Neuronal stem cell (in vitro differentiated cells): ENCODE measurements around the gene CZIB.

Experiments used
- DNase-seq: peaks from one replicate; pipeline ENCODE4 v3.0.0-alpha.2; 2013; ENCODE audit warnings: low spot score
- H2AFZ ChIP-seq: one replicate; pipeline ENCODE4 v1.6.1; 2013; ENCODE audit warnings: mild to moderate bottlenecking, low read length, inconsistent platforms
- H2AK5ac ChIP-seq: 2 replicates; pipeline ENCODE4 v1.6.1; 2013; ENCODE audit warnings: low read depth, mild to moderate bottlenecking, inconsistent platforms, low read length, moderate library complexity, mixed read lengths
- H2BK120ac ChIP-seq: 2 replicates; pipeline ENCODE4 v1.6.1; 2013; ENCODE audit warnings: low read depth, mild to moderate bottlenecking, inconsistent platforms, low read length, moderate library complexity, mixed read lengths
- H2BK12ac ChIP-seq: one replicate; pipeline ENCODE4 v1.6.1; 2013; ENCODE audit warnings: low read length, inconsistent platforms
- H2BK15ac ChIP-seq: 2 replicates; pipeline ENCODE4 v1.6.1; 2013; ENCODE audit warnings: mild to moderate bottlenecking, low read length, inconsistent platforms, mixed read lengths
- H2BK5ac ChIP-seq: one replicate; pipeline ENCODE4 v1.6.1; 2013; ENCODE audit warnings: inconsistent platforms, mild to moderate bottlenecking, low read length, moderate library complexity
- H3K14ac ChIP-seq: one replicate; pipeline ENCODE4 v1.6.1; 2013; ENCODE audit warnings: low read length, inconsistent platforms
- H3K18ac ChIP-seq: 2 replicates; pipeline ENCODE4 v1.6.1; 2013; ENCODE audit warnings: low read length, inconsistent platforms
- H3K23ac ChIP-seq: 2 replicates; pipeline ENCODE4 v1.6.1; 2013; ENCODE audit warnings: low read depth, mild to moderate bottlenecking, mixed read lengths, low read length, inconsistent platforms; ENCODE audit not compliant: poor library complexity
- H3K27ac ChIP-seq: replicated peaks from 3 replicates; pipeline ENCODE4 v1.5.1; 2013; ENCODE audit warnings: low read length, inconsistent platforms
- H3K27me3 ChIP-seq, 3 experiments: 2 replicates each; pipeline ENCODE4 v1.6.1; 2013; ENCODE audit warnings: low read length in 3 of 3, mild to moderate bottlenecking in 2 of 3, inconsistent platforms in 1 of 3, low read depth in 1 of 3, mixed read lengths in 1 of 3, moderate library complexity in 1 of 3; ENCODE audit not compliant: control insufficient read depth in 3 of 3, insufficient read depth in 3 of 3
- H3K36me3 ChIP-seq, 2 donors: replicated peaks in 1 of 2; 2 replicates each; pipeline ENCODE4 v1.6.1; 2013; ENCODE audit warnings: low read length in 2 of 2; ENCODE audit not compliant: control insufficient read depth in 2 of 2, insufficient read depth in 2 of 2
- H3K4ac ChIP-seq: 2 replicates; pipeline ENCODE4 v1.6.1; 2013; ENCODE audit warnings: inconsistent platforms, mild to moderate bottlenecking, low read length, moderate library complexity
- H3K4me1 ChIP-seq, 2 donors: 1 replicate in 1 of 2; 2 replicates in 1 of 2; pipeline ENCODE4 v1.6.1; 2013; ENCODE audit warnings: low read length in 2 of 2, low read depth in 1 of 2; ENCODE audit not compliant: control insufficient read depth in 2 of 2, insufficient read depth in 1 of 2
- H3K4me2 ChIP-seq: one replicate; pipeline ENCODE4 v1.6.1; 2013; ENCODE audit warnings: mild to moderate bottlenecking, low read length, inconsistent platforms; ENCODE audit not compliant: insufficient read depth, poor library complexity, severe bottlenecking
- H3K4me3 ChIP-seq, 2 donors: 2 replicates each; pipeline ENCODE4 v1.5.1; 2013; ENCODE audit warnings: low read length in 2 of 2, mild to moderate bottlenecking in 2 of 2, inconsistent platforms in 1 of 2, moderate library complexity in 1 of 2
- H3K79me1 ChIP-seq: one replicate; pipeline ENCODE4 v1.6.1; 2013; ENCODE audit warnings: low read depth, mild to moderate bottlenecking, inconsistent platforms, low read length, moderate library complexity
- H3K9ac ChIP-seq: one replicate; pipeline ENCODE4 v1.6.1; 2013; ENCODE audit warnings: mild to moderate bottlenecking, low read depth, low read length, inconsistent platforms; ENCODE audit not compliant: poor library complexity
- H3K9me3 ChIP-seq, 2 donors: replicated peaks in 1 of 2; 2 replicates each; pipeline versions ENCODE3 to v1.6.1; 2013; ENCODE audit warnings: low read length in 2 of 2, mild to moderate bottlenecking in 2 of 2, inconsistent platforms in 1 of 2, low read depth in 1 of 2, mixed read lengths in 1 of 2, moderate library complexity in 1 of 2; ENCODE audit not compliant: control insufficient read depth in 2 of 2, insufficient read depth in 1 of 2
- H4K8ac ChIP-seq: one replicate; pipeline ENCODE4 v1.6.1; 2013; ENCODE audit warnings: low read depth, mild to moderate bottlenecking, inconsistent platforms, low read length, moderate library complexity
- H4K91ac ChIP-seq: one replicate; pipeline ENCODE4 v1.6.1; 2013; ENCODE audit warnings: low read length, low read depth, mild to moderate bottlenecking, inconsistent platforms; ENCODE audit not compliant: poor library complexity
- WGBS, 2 donors: extraction: QIAGEN DNeasy Blood & Tissue Kit; methylation state at CpG; one replicate each; pipeline ENCODE4 v1.1.7; 2013; ENCODE audit warnings: missing lambda C conversion rate in 2 of 2, mixed read lengths in 1 of 2; ENCODE audit not compliant: insufficient read length in 2 of 2, insufficient replicate concordance in 1 of 2; ENCODE audit errors: extremely low coverage in 2 of 2; 5-methylcytosine and 5-hydroxymethylcytosine counted together

Gene CZIB

DNA sequence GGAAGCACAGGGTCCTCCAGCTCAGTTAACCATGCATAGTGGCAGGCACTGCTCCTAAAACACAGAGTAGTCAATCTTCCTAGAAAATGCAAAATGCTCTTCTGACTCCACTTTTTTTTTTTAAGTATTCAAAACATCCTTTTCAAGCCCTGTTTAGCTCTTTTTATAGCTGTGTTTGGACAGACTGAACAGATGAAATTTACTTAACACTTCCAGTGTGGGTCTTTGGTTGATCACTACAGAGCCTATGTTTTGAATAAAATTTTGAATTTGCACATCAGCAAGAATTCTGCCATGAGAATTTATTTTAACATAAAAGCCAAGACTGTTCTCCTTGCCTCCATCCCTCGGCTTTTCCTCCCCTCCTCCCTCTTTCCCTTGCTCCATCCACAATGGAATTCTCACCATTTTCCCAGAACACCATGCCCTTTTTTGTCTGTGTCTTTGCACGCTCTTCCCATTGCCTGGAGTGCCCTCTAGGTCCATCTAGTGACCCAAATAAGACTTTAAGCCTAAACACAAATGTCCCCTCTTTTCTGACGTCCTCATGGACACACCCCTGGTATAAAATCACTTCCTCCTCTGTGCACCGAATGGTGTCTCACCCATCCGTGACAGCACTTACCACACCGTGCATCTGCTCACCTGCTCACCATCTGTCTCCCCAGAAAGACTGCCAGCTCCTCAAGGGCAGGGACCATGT, 47.9 kb downstream of the CZIB start:
- no peaks in the 10 kb centered on the region for H3K9me3 ChIP-seq
- no peaks in the 10 kb centered on the region for H3K79me1 ChIP-seq
- peaks cover 0 to 7% (median 0%) of the 10 kb centered on the region in 3 experiments for H3K27me3 ChIP-seq
- no peak overlapping the region for H2AK5ac ChIP-seq
- H2BK5ac ChIP-seq = no peak overlapping the region
- H3K27ac ChIP-seq = no peak overlapping the region
- H3K4ac ChIP-seq = no peak overlapping the region
- no peak overlapping the region for H2BK15ac ChIP-seq
- no peak overlapping the region for H2BK120ac ChIP-seq
- no peak overlapping the region for H3K9ac ChIP-seq
- no peak overlapping the region for H3K4me2 ChIP-seq
- H2AFZ ChIP-seq = no peak overlapping the region
- no peak overlapping the region for H3K23ac ChIP-seq
- H2BK12ac ChIP-seq = no peak overlapping the region
- H3K4me1 ChIP-seq = peaks cover 0 to 2% of the 10 kb centered on the region in 2 donors
- H3K4me3 ChIP-seq = no peak overlapping the region
- no peak for DNase-seq
- no peak overlapping the region for H4K8ac ChIP-seq
- H3K14ac ChIP-seq = no peak overlapping the region
- no peak overlapping the region for H4K91ac ChIP-seq
- no peak overlapping the region for H3K18ac ChIP-seq
- no CpG with 5 or more reads among the region's 6 CpGs for WGBS, 2 donors
- no peaks in the 10 kb centered on the region for H3K36me3 ChIP-seq

GRCh38 chr1:53166912-53167311, 53.5 kb downstream of the CZIB start:
- no peak overlapping the region for H2AFZ ChIP-seq
- no peak overlapping the region for H3K4me3 ChIP-seq
- H4K91ac ChIP-seq = no peak overlapping the region
- no peak overlapping the region for H2BK5ac ChIP-seq
- peaks cover 0 to 20% (median 0%) of the 10 kb centered on the region in 3 experiments for H3K27me3 ChIP-seq
- H3K9ac ChIP-seq = no peak overlapping the region
- no peak overlapping the region for H2AK5ac ChIP-seq
- peaks cover 0 to 2% of the 10 kb centered on the region in 2 donors for H3K4me1 ChIP-seq
- no peaks in the 10 kb centered on the region for H3K79me1 ChIP-seq
- no peak overlapping the region for H2BK120ac ChIP-seq
- H4K8ac ChIP-seq = no peak overlapping the region
- WGBS, 2 donors = no CpG with 5 or more reads among the region's 8 CpGs
- H3K18ac ChIP-seq = no peak overlapping the region
- no peaks in the 10 kb centered on the region for H3K9me3 ChIP-seq
- no peak overlapping the region for H3K4me2 ChIP-seq
- no peak overlapping the region for H3K27ac ChIP-seq
- no peak overlapping the region for H3K14ac ChIP-seq
- no peak overlapping the region for H2BK15ac ChIP-seq
- no peak overlapping the region for H3K23ac ChIP-seq
- no peak overlapping the region for H3K4ac ChIP-seq
- no peak overlapping the region for H2BK12ac ChIP-seq
- no peaks in the 10 kb centered on the region for H3K36me3 ChIP-seq
- DNase-seq = no peak

- H2BK120ac ChIP-seq = no peak overlapping the region
- no peak overlapping the region for H4K8ac ChIP-seq
- H2BK5ac ChIP-seq = no peak overlapping the region
- H3K79me1 ChIP-seq = no peaks in the 10 kb centered on the region
- H2BK15ac ChIP-seq = no peak overlapping the region
- no peak overlapping the region for H3K4me2 ChIP-seq
- no peak overlapping the region for H3K9ac ChIP-seq
- no peak overlapping the region for H3K27ac ChIP-seq
- H3K4me1 ChIP-seq = peaks cover 0 to 2% of the 10 kb centered on the region in 2 donors
- no peak overlapping the region for H2AK5ac ChIP-seq
- H3K27me3 ChIP-seq = peaks cover 0 to 20% (median 0%) of the 10 kb centered on the region in 3 experiments
- no CpG with 5 or more reads among the region's 6 CpGs for WGBS, 2 donors
- no peak overlapping the region for H3K14ac ChIP-seq
- no peaks in the 10 kb centered on the region for H3K9me3 ChIP-seq
- H2BK12ac ChIP-seq = no peak overlapping the region
- H4K91ac ChIP-seq = no peak overlapping the region
- no peak overlapping the region for H3K18ac ChIP-seq
- no peaks in the 10 kb centered on the region for H3K36me3 ChIP-seq
- H2AFZ ChIP-seq = no peak overlapping the region
- no peak overlapping the region for H3K23ac ChIP-seq
- H3K4me3 ChIP-seq = peak overlapping the region in 1 of 2 donors; percentile 8
- DNase-seq = no peak
- no peak overlapping the region for H3K4ac ChIP-seq
Observed at GRCh38 chr1:53166366-53166765, 54.1 kb downstream of the CZIB start.

GRCh38 chr1:53165408-53165961, 54.9 kb downstream of the CZIB start:
- no peaks in the 10 kb centered on the region for H3K79me1 ChIP-seq
- H3K23ac ChIP-seq = no peak overlapping the region
- no peak overlapping the region for H2AK5ac ChIP-seq
- no peak overlapping the region for H3K4me2 ChIP-seq
- H3K27me3 ChIP-seq = peaks cover 0 to 20% (median 0%) of the 10 kb centered on the region in 3 experiments
- no peak overlapping the region for H2BK5ac ChIP-seq
- H3K9me3 ChIP-seq = no peaks in the 10 kb centered on the region
- peaks cover 0 to 2% of the 10 kb centered on the region in 2 donors for H3K4me1 ChIP-seq
- no peak for DNase-seq
- WGBS, 2 donors = no CpG with 5 or more reads among the region's 5 CpGs
- no peak overlapping the region for H3K18ac ChIP-seq
- H3K4ac ChIP-seq = no peak overlapping the region
- no peak overlapping the region for H2AFZ ChIP-seq
- no peak overlapping the region for H4K8ac ChIP-seq
- H2BK15ac ChIP-seq = no peak overlapping the region
- no peak overlapping the region for H2BK120ac ChIP-seq
- no peak overlapping the region for H4K91ac ChIP-seq
- no peak overlapping the region for H3K27ac ChIP-seq
- H3K4me3 ChIP-seq = no peak overlapping the region
- H3K14ac ChIP-seq = no peak overlapping the region
- H2BK12ac ChIP-seq = no peak overlapping the region
- H3K9ac ChIP-seq = no peak overlapping the region
- no peaks in the 10 kb centered on the region for H3K36me3 ChIP-seq
